ENCODE measurements around the gene SYTL3.
"Not testable (repeated sequence)": the region's sequence is repeated elsewhere in the genome, so short reads cannot be mapped to it uniquely, and the experiment has no call there.

The SYTL3 gene

DNA sequence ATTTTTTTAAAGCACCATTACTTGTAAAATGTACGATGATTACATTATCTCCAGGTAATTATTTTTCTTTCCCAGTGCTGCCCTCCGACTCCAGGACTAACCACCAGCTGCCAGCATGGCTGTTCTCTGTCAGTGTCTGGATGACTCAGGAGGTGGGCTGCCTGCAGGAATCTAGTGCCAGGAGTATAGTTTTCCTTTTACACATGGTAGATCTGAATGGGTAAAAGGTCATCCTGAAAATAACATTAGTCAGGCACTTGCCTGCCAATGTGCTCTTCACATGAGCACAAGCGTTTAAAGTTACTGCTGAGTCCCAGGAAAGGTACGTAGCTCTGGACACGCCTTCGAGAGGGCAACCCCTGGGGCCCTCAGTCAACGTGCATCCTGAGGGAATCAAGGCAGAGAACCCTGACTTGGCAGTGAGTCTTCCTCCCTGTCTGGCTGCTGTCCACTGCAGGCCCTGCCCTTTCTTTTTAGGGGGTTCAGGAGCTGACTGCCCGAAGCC lies 7.7 kb upstream of the SYTL3 start:
- no peaks in the 10 kb centered on the region for H3K9me3 ChIP-seq (ENCODE audit: control insufficient read depth, low read length)
- H3K27ac ChIP-seq (ENCODE audit: insufficient read depth, low read depth, low read length, poor library complexity, severe bottlenecking), result no peak overlapping the region
- H3K36me3 ChIP-seq (ENCODE audit: control insufficient read depth, insufficient read depth, low read length), result no peaks in the 10 kb centered on the region
- peaks cover 9% of the 10 kb centered on the region for H3K27me3 ChIP-seq (ENCODE audit: control insufficient read depth, insufficient read depth, low read length, poor library complexity, severe bottlenecking)
- peaks cover 15% of the 10 kb centered on the region for H3K4me1 ChIP-seq (ENCODE audit: control insufficient read depth, insufficient read depth, low read length)
- H3K4me3 ChIP-seq (ENCODE audit: insufficient read depth, low read depth, low read length), result no peak overlapping the region
- WGBS, 2 experiments, result 88 to 91% methylated on average over 8 of the region's 8 CpGs

DNA sequence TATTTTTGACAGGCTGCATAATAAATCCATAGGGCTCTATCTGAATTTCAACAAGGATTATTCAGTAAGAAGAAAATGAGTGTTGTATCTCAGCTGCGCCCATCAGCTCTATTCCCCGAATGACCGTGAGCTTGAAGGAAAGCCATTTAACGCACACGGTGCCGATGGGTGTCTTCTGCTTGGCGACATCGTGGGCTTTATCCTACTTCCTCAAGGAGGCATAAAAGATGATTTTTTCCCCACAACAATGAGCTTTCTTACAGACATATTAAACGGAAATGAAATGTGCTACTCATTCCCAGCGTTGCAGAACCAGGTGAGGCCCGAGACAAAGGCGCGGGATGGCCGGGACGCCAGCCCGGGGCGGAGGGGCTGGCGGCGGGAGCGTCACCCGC lies 6.0 kb upstream of the SYTL3 start:
- Histone ChIP-seq H3K27me3 (ENCODE audit: control insufficient read depth, insufficient read depth, low read length, poor library complexity, severe bottlenecking) (peaks cover 9% of the 10 kb centered on the region), H3K36me3 (ENCODE audit: control insufficient read depth, insufficient read depth, low read length) (no peaks in the 10 kb centered on the region), H3K4me1 (ENCODE audit: control insufficient read depth, insufficient read depth, low read length) (peaks cover 15% of the 10 kb centered on the region), H3K9me3 (ENCODE audit: control insufficient read depth, low read length) (no peaks in the 10 kb centered on the region), H3K27ac (ENCODE audit: insufficient read depth, low read depth, low read length, poor library complexity, severe bottlenecking) (no peak overlapping the region), H3K4me3 (ENCODE audit: insufficient read depth, low read depth, low read length) (peak overlapping the region; percentile 97)
- 8 to 10% methylated on average over 21 of the region's 21 CpGs for WGBS, 2 experiments

DNA sequence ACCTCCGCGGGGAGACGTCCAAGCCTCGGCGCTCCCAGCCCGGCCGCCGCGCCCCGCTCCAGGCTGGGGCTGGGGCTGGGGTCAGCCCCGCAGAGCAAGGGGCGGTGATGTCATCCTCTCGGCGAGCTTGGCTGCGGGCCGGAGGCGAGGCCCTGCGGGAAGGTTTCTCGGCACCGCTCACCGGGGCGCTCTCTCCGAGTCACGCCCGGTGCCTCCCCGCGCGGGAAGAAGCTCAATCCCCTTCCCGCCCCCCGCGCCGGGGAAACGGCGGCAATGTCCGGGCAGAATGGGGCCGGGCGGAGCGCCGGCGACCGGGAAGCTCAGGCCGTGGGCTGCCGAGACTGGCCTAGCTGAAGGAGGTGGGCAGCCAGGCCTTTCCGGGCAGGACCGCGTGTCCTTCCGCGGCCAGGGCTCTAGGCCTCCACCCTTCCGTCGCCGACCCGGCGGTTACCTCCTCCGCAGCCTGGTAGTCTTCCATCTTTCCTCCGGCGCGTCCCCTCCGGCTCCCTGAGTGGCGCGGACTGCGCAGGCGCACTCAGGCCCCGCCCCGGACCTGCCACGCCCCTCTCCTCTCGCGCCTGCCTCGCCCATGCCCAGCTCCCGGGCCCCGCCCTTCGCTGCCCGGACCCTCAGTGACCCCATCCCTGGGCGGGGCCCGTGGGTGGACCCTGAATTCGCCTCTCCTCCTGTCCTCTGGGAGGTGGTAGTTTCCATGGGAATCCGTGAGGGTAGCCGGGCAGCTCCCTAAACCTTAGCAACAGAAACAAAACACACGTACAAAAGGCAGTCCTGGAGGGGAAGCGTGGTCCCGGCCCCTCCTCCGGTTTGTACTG lies 5.4 kb upstream of the SYTL3 start, which contains the start of gene DYNLT1:
TSS of gene DYNLT1 (minus strand) at position 513 of the 833 bp plus-strand sequence. CDS start at position 478, 35 bp downstream.
- peaks cover 9% of the 10 kb centered on the region for H3K27me3 ChIP-seq (ENCODE audit: control insufficient read depth, insufficient read depth, low read length, poor library complexity, severe bottlenecking)
- peaks cover 15% of the 10 kb centered on the region for H3K4me1 ChIP-seq (ENCODE audit: control insufficient read depth, insufficient read depth, low read length)
- WGBS, 2 experiments, result 0 to 1% methylated on average over 81 of the region's 81 CpGs
- H3K27ac ChIP-seq (ENCODE audit: insufficient read depth, low read depth, low read length, poor library complexity, severe bottlenecking), result peak within 1 kb of the TSS; percentile 79
- no peaks in the 10 kb centered on the region for H3K9me3 ChIP-seq (ENCODE audit: control insufficient read depth, low read length)
- H3K36me3 ChIP-seq (ENCODE audit: control insufficient read depth, insufficient read depth, low read length), result no peaks in the 10 kb centered on the region
- H3K4me3 ChIP-seq (ENCODE audit: insufficient read depth, low read depth, low read length), result peak within 1 kb of the TSS; percentile 97

DNA sequence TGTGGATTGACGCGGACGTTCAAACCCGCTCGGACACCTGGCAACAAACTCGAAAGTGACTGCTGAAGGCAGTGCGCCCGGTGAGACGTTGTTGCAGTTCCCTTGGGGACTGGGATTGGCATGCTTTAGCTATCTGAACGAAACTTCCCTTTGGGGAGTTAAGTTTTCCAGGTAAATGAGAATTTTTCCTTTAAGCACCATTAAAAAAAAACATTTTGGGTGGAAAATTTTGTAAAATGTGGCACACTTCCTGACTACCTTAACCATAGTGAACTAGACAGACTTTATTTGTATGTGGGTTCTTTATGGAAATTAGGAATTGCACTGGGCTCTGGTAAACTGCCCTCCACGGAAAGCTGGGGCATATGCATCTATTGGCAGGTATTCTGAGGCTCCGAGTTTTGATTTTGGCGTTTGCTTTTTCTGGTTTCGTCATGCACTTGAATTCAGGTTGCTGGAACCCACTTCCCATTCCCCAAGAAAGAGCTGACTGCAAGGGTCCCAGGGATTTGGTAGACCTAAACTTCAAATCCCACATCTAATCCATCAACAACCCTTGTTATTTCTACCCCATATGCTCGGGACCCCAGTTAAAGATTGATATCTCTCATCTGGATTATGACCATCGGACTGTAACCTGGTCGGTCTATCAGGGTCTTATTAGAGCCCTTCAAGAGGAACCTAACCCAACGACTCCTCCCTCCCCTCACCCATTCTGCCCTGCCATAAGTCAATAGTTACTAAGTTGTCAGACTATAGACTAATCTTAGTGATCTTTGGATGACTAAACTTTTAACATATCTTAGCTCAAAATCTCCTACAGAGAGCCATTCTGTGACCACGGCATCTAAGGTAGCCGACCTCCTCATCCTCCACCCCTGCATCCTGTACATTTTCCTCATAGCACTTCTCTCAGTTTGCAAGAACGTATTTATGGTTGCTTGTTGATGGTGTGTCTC lies 4.5 kb upstream of the SYTL3 start:
- peaks cover 13% of the 10 kb centered on the region for H3K4me1 ChIP-seq (ENCODE audit: control insufficient read depth, insufficient read depth, low read length)
- peaks cover 9% of the 10 kb centered on the region for H3K27me3 ChIP-seq (ENCODE audit: control insufficient read depth, insufficient read depth, low read length, poor library complexity, severe bottlenecking)
- no peaks in the 10 kb centered on the region for H3K36me3 ChIP-seq (ENCODE audit: control insufficient read depth, insufficient read depth, low read length)
- 34 to 35% methylated on average over 19 to 21 of the region's 21 CpGs for WGBS, 2 experiments
- H3K9me3 ChIP-seq (ENCODE audit: control insufficient read depth, low read length), result no peaks in the 10 kb centered on the region
- H3K27ac ChIP-seq (ENCODE audit: insufficient read depth, low read depth, low read length, poor library complexity, severe bottlenecking), result no peak overlapping the region
- H3K4me3 ChIP-seq (ENCODE audit: insufficient read depth, low read depth, low read length), result peak overlapping the region; percentile 97

DNA sequence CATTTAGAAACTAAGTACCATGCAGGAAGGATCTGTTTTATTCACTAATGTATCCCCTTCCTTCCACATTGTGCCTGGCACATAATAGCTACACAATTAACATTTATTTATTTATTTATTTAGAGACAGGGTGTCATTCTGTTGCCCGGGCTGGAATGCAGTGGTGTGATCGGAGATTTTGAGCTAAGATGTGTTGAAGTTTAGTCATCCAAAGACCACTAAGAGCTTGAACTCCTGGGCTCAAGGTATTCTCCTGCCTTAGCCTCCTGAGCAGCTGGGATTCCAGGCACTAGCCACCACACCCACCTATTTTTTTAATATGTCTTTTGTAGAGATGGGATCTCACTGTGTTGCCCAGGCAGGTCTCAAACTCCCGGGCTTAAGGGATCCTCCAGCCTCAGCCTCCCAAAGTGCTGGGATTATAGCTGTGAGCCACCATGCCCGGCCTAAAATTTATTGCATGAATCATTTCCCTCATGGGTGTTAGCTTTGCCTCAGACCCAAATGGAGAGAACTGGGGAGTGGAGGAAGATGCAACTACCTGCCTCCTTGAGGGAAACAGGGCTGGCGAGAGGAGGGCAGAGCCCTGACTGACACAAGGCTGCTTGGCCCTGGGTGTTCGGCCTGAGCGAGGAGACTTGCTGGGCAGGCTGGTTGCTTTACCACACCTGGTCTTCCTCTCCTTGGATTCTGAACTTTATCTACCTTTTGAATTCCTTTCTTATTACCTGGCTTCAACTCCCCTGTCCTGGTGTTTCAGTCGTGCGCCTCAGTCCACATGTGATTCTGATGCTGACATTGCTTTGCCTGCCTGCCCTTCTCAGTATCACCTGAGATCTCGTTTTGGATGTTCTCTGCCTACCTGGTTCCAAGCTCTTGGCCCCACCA lies 3.6 kb upstream of the SYTL3 start:
- Histone ChIP-seq H3K27ac (ENCODE audit: insufficient read depth, low read depth, low read length, poor library complexity, severe bottlenecking) (no peak overlapping the region), H3K36me3 (ENCODE audit: control insufficient read depth, insufficient read depth, low read length) (no peaks in the 10 kb centered on the region), H3K9me3 (ENCODE audit: control insufficient read depth, low read length) (no peaks in the 10 kb centered on the region), H3K27me3 (ENCODE audit: control insufficient read depth, insufficient read depth, low read length, poor library complexity, severe bottlenecking) (peaks cover 9% of the 10 kb centered on the region), H3K4me1 (ENCODE audit: control insufficient read depth, insufficient read depth, low read length) (peaks cover 8% of the 10 kb centered on the region), H3K4me3 (ENCODE audit: insufficient read depth, low read depth, low read length) (no peak overlapping the region)
- 85 to 86% methylated on average over 10 of the region's 10 CpGs for WGBS, 2 experiments

DNA sequence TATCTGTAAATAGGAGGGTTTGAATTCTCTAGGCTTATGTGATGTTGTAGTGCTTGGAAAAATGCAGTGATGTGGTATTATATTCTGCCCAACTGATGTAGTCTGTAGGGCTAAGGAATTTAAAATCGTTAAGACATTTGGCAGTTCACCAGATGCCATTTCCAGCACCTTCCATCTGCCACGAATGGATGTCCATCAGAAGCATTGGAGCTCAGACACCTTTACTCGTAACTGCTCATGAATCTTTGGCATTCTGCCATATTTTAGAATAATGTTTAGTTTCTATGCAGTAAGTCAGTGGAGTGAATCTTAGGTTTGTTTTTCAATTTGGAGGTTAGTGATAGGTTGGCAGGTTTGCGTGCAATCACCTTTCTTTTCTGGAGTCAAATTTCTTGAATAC lies 2.4 kb upstream of the SYTL3 start:
- Histone ChIP-seq H3K36me3 (ENCODE audit: control insufficient read depth, insufficient read depth, low read length) (no peaks in the 10 kb centered on the region), H3K27ac (ENCODE audit: insufficient read depth, low read depth, low read length, poor library complexity, severe bottlenecking) (no peak overlapping the region), H3K27me3 (ENCODE audit: control insufficient read depth, insufficient read depth, low read length, poor library complexity, severe bottlenecking) (peaks cover 9% of the 10 kb centered on the region), H3K9me3 (ENCODE audit: control insufficient read depth, low read length) (no peaks in the 10 kb centered on the region), H3K4me1 (ENCODE audit: control insufficient read depth, insufficient read depth, low read length) (peaks cover 8% of the 10 kb centered on the region), H3K4me3 (ENCODE audit: insufficient read depth, low read depth, low read length) (no peak overlapping the region)
- 83 to 86% methylated on average over 4 of the region's 4 CpGs for WGBS, 2 experiments

DNA sequence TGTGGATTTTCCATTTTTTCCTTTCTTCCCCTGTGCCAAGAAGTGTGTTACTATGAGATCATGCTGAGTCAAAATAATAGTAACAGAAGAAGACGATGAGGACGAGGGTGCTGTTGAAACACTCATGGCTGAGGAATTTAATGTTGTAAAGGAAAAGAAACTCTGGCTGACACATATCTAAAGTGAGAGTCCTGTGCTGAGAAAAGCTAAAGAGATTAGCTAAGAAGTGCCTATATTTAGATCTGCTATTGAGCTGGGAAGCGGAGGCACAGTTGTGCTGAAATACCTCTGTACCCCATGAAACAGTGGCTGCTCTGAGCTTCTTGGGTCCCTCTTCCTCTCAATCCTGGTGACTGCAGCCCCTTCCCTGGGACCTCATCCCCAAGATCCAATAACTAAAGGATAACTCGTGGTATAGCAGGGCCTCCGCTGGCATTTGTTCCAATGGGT lies 1.1 kb upstream of the SYTL3 start:
- Histone ChIP-seq H3K36me3 (ENCODE audit: control insufficient read depth, insufficient read depth, low read length) (no peaks in the 10 kb centered on the region), H3K4me1 (ENCODE audit: control insufficient read depth, insufficient read depth, low read length) (no peaks in the 10 kb centered on the region), H3K27me3 (ENCODE audit: control insufficient read depth, insufficient read depth, low read length, poor library complexity, severe bottlenecking) (peaks cover 9% of the 10 kb centered on the region), H3K27ac (ENCODE audit: insufficient read depth, low read depth, low read length, poor library complexity, severe bottlenecking) (no peak overlapping the region), H3K4me3 (ENCODE audit: insufficient read depth, low read depth, low read length) (no peak overlapping the region), H3K9me3 (ENCODE audit: control insufficient read depth, low read length) (no peaks in the 10 kb centered on the region)
- 94 to 95% methylated on average over 3 to 5 of the region's 5 CpGs for WGBS, 2 experiments

DNA sequence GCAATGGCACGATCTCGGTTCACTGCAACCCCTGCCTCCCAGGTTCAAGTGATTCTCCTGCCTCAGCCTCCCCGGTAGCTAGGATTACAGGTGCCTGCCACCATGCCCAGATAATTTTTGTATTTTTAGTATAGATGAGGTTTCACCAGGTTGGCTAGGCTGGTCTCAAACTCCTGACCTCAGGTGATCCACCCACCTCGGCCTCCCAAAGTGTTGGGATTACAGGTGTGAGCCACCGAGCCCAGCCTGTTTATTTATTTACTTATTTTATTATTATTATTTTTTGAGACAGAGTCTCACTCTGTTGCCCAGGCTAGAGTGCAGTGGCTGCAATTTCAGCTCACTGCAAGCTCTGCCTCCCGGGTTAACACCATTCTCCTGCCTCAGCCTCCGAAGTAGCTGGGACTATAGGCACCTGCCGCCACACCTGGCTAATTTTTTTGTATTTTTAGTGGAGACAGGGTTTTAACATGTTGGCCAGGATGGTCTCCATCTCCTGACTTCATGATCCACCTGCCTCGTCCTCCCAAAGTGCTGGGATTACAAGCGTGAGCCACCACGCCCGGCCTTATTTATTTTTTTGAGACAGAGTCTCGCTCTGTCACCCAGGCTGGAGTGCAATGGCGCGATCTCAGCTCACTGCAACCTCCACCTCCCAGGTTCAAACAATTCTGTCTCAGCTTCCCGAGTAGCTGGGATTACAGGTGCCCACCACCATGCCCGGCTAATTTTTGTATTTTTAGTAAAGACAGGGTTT lies 2.3 kb downstream of the SYTL3 start:
- H3K27me3 ChIP-seq (ENCODE audit: control insufficient read depth, insufficient read depth, low read length, poor library complexity, severe bottlenecking); H3K27ac ChIP-seq (ENCODE audit: insufficient read depth, low read depth, low read length, poor library complexity, severe bottlenecking); H3K36me3 ChIP-seq (ENCODE audit: control insufficient read depth, insufficient read depth, low read length); H3K4me1 ChIP-seq (ENCODE audit: control insufficient read depth, insufficient read depth, low read length); H3K9me3 ChIP-seq (ENCODE audit: control insufficient read depth, low read length); H3K4me3 ChIP-seq (ENCODE audit: insufficient read depth, low read depth, low read length): not testable (repeated sequence)
- WGBS, 2 experiments, result 93 to 94% methylated on average over 15 to 16 of the region's 17 CpGs

Measured in ectodermal cell (in vitro differentiated cells).